ENCODE measurements around the gene KIF14.

DNA sequence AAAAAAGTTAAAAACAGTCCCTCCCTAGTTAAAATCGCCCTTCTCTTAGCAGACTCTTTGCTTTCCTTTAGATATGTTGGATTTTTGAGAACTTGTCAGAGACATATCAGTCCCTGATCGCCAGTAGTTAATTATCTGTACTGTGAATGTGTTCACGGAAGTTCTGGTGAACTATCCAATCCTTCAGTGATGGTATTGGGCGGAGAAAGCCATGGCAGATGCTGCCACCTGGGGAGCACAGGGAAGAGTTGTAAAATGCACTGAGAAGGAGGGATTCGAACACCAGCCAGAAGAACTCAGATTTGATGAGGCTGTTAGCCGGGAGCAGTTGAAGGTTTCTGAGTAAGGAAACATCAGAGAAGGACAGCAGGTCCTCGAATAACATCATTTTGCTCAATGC lies 17.5 kb upstream of the KIF14 start:
- TF ChIP-seq EZH2 (IDR thresholded peaks at IDR 0.05; ENCODE audit: insufficient read depth, poor library complexity, severe bottlenecking) (no peak), EZH2phosphoT487 (IDR thresholded peaks at IDR 0.05; ENCODE audit: insufficient read depth, low read depth) (no peak)

Data from GM23248 (cell line).